IMR-90 (cell line): ENCODE data around the gene SYCP1. TPM values are rescaled to one million over a fixed set of nuclear protein-coding genes. Genes with fewer than 3 reads are reported as not detected.

Experiments
- ATAC-seq: fragments of 200-7000 bp; cut with Tn5 transposase; 2 replicates; pipeline ENCODE4 v1.9.1; 2020; ENCODE audit warnings: low read depth, mild to moderate bottlenecking, moderate library complexity
- BruUV-seq: library from RNA; stranded (reverse); fragments of 400-500 nt; replicated peaks from 2 replicates; lab custom pipeline; 2021; lab: Mats Ljungman, UMichigan
- CTCF ChIA-PET: fragments of 300-600 bp; formaldehyde crosslinking; extraction: SDS; loops from one replicate; lab custom pipeline; 2021; ENCODE audit warnings: antibody characterized with exemption; lab: Yijun Ruan, JAX
- POLR2A ChIA-PET: fragments of 300-600 bp; sonication (Branson Sonifier 250); formaldehyde crosslinking; loops from one replicate; lab custom pipeline; 2022; ENCODE audit warnings: antibody characterized with exemption; ENCODE audit not compliant: unreplicated experiment; lab: Charles Lee
- DNase-seq: peaks from one replicate; pipeline ENCODE4 v3.0.0; 2013
- H2AFZ ChIP-seq: replicated peaks from 2 replicates; pipeline ENCODE3; 2013; ENCODE audit warnings: low read length, mild to moderate bottlenecking; ENCODE audit not compliant: poor library complexity
- H2AK5ac ChIP-seq: 2 replicates; pipeline ENCODE4 v1.6.1; 2013; ENCODE audit warnings: low read depth, low read length, inconsistent platforms
- H2AK9ac ChIP-seq: replicated peaks from 2 replicates; pipeline ENCODE3; 2013; ENCODE audit warnings: mild to moderate bottlenecking, low read depth, low read length, moderate library complexity; ENCODE audit not compliant: poor library complexity
- H2BK120ac ChIP-seq: 2 replicates; pipeline ENCODE4 v1.6.1; 2013; ENCODE audit warnings: low read depth, low read length, inconsistent platforms
- H2BK15ac ChIP-seq: 3 replicates; pipeline ENCODE4 v1.6.1; 2013; ENCODE audit warnings: low read depth, low read length, inconsistent platforms
- H2BK20ac ChIP-seq: 2 replicates; pipeline ENCODE4 v1.6.1; 2013; ENCODE audit warnings: low read depth, mild to moderate bottlenecking, inconsistent platforms, low read length, moderate library complexity
- H2BK5ac ChIP-seq: 2 replicates; pipeline ENCODE4 v1.6.1; 2013; ENCODE audit warnings: mild to moderate bottlenecking, low read depth, low read length, inconsistent platforms; ENCODE audit not compliant: poor library complexity, severe bottlenecking
- H3K14ac ChIP-seq: replicated peaks from 2 replicates; pipeline ENCODE4 v1.6.1; 2013; ENCODE audit warnings: low read depth, low read length, inconsistent platforms
- H3K18ac ChIP-seq: 2 replicates; pipeline ENCODE4 v1.6.1; 2013; ENCODE audit warnings: low read depth, low read length, control low read depth
- H3K23ac ChIP-seq: 2 replicates; pipeline ENCODE4 v1.6.1; 2013; ENCODE audit warnings: low read depth, low read length, inconsistent platforms
- H3K27ac ChIP-seq: 2 replicates; pipeline ENCODE4 v1.5.1; 2013; ENCODE audit warnings: mild to moderate bottlenecking, control low read depth, low read length; ENCODE audit not compliant: insufficient read depth
- H3K27me3 ChIP-seq: 2 replicates; pipeline ENCODE4 v1.6.1; 2013; ENCODE audit warnings: low read length; ENCODE audit not compliant: control insufficient read depth, insufficient read depth
- H3K36me3 ChIP-seq: 2 replicates; pipeline ENCODE4 v1.6.1; 2013; ENCODE audit warnings: low read length, mixed read lengths; ENCODE audit not compliant: control insufficient read depth, insufficient read depth
- H3K4ac ChIP-seq: 2 replicates; pipeline ENCODE4 v1.6.1; 2013; ENCODE audit warnings: low read depth, low read length, inconsistent platforms
- H3K4me1 ChIP-seq: 2 replicates; pipeline ENCODE4 v1.6.1; 2013; ENCODE audit warnings: low read length, mixed read lengths; ENCODE audit not compliant: control insufficient read depth, insufficient read depth
- H3K4me2 ChIP-seq: 2 replicates; pipeline ENCODE4 v1.6.1; 2013; ENCODE audit warnings: low read depth, mild to moderate bottlenecking, control low read depth, low read length, moderate library complexity
- H3K4me3 ChIP-seq: 2 replicates; pipeline ENCODE4 v1.5.1; 2013; ENCODE audit warnings: low read depth, mild to moderate bottlenecking, control low read depth, low read length, moderate library complexity; ENCODE audit not compliant: insufficient read depth
- H3K56ac ChIP-seq: 2 replicates; pipeline ENCODE4 v1.6.1; 2013; ENCODE audit warnings: low read length, inconsistent platforms; ENCODE audit not compliant: insufficient read depth; ENCODE audit errors: extremely low read depth
- H3K79me1 ChIP-seq, 2 experiments: 2 replicates each; pipeline ENCODE4 v1.6.1; 2013; ENCODE audit warnings: low read length in 2 of 2, inconsistent platforms in 1 of 2, low read depth in 1 of 2
- H3K9ac ChIP-seq: 2 replicates; pipeline ENCODE4 v1.6.1; 2013; ENCODE audit warnings: low read depth, low read length, control low read depth
- H3K9me1 ChIP-seq: 2 replicates; pipeline ENCODE4 v1.6.1; 2013; ENCODE audit warnings: low read length, inconsistent platforms; ENCODE audit not compliant: insufficient read depth
- H3K9me3 ChIP-seq: 2 replicates; pipeline ENCODE4 v1.6.1; 2013; ENCODE audit warnings: low read length; ENCODE audit not compliant: control insufficient read depth, insufficient read depth
- H4K20me1 ChIP-seq: 2 replicates; pipeline ENCODE4 v1.6.1; 2013; ENCODE audit warnings: low read length, inconsistent platforms; ENCODE audit not compliant: insufficient read depth
- H4K5ac ChIP-seq: 2 replicates; pipeline ENCODE4 v1.6.1; 2013; ENCODE audit warnings: mild to moderate bottlenecking, low read depth, low read length, control low read depth
- H4K8ac ChIP-seq, 2 experiments: 2 replicates each; pipeline ENCODE4 v1.6.1; 2013; ENCODE audit warnings: low read depth in 2 of 2, low read length in 2 of 2, control low read depth in 1 of 2, inconsistent platforms in 1 of 2
- H4K91ac ChIP-seq: 2 replicates; pipeline ENCODE4 v1.6.1; 2013; ENCODE audit warnings: low read depth, low read length, inconsistent platforms; ENCODE audit not compliant: insufficient read depth
- CEBPB ChIP-seq: IDR thresholded peaks from 2 replicates; pipeline ENCODE4 v1.6.1; 2012; ENCODE audit warnings: low read depth, low read length, improper control_type of control experiment
- FOS ChIP-seq: fragments of 150-350 bp; IDR thresholded peaks from 2 replicates; pipeline ENCODE4 v1.6.1; 2016; ENCODE audit warnings: low read depth, low read length
- MAFK ChIP-seq: IDR thresholded peaks from 2 replicates; pipeline ENCODE4 v1.6.1; 2012; ENCODE audit warnings: low read depth, low read length, improper control_type of control experiment
- MAZ ChIP-seq: IDR thresholded peaks from 2 replicates; pipeline ENCODE4 v1.6.1; 2012; ENCODE audit warnings: low read depth, mild to moderate bottlenecking, low read length, improper control_type of control experiment, moderate library complexity, borderline replicate concordance
- MXI1 ChIP-seq: IDR thresholded peaks from 2 replicates; pipeline ENCODE4 v1.6.1; 2012; ENCODE audit warnings: low read depth, mild to moderate bottlenecking, low read length, moderate library complexity, borderline replicate concordance
- NFE2L2 ChIP-seq: fragments of 150-350 bp; IDR thresholded peaks from 2 replicates; pipeline ENCODE4 v1.6.1; 2016; ENCODE audit warnings: low read depth, mild to moderate bottlenecking, low read length
- POLR2A ChIP-seq: IDR thresholded peaks from 2 replicates; pipeline ENCODE4 v1.6.1; 2012; ENCODE audit warnings: mild to moderate bottlenecking, low read depth, low read length
- RFX5 ChIP-seq: IDR thresholded peaks from 2 replicates; pipeline ENCODE4 v1.8.0; 2012; ENCODE audit warnings: low read depth, mild to moderate bottlenecking, low read length, moderate library complexity
- SMC3 ChIP-seq: fragments of 150-350 bp; IDR thresholded peaks from 2 replicates; pipeline ENCODE4 v1.6.1; 2016; ENCODE audit warnings: low read depth, mild to moderate bottlenecking, antibody characterized with exemption, low read length, moderate library complexity
- USF2 ChIP-seq: fragments of 150-350 bp; IDR thresholded peaks from 2 replicates; pipeline ENCODE4 v1.6.1; 2017; ENCODE audit warnings: mild to moderate bottlenecking, antibody characterized with exemption, low read length, low read depth
- WGBS, 2 experiments: methylation state at CpG; one replicate each; pipeline versions ENCODE4 v1.1.5 to v1.1.7; 2013; ENCODE audit warnings: missing lambda C conversion rate in 2 of 2; ENCODE audit not compliant: insufficient read length in 1 of 2; ENCODE audit errors: extremely low coverage in 2 of 2; 5-methylcytosine and 5-hydroxymethylcytosine counted together
- dilution Hi-C: fragments of 300-500 bp; cut with HindIII; formaldehyde crosslinking; loops from one replicate; pipeline ENCODE4 v1.14.3; 2018; ENCODE audit warnings: low sequenced_read_pairs; ENCODE audit not compliant: unreplicated experiment
- in situ Hi-C: fragments of 300-500 bp; cut with MboI; formaldehyde crosslinking; loops from 3 replicates; pipeline ENCODE4 v1.14.3; 2019; ENCODE audit warnings: low sequenced_read_pairs, inconsistent platforms, mixed read lengths
- intact Hi-C: fragments of 100-400 bp; cut with micrococcal nuclease; formaldehyde crosslinking; loops from 2 replicates; pipeline ENCODE4 v1.10.0; 2022
- polyA plus RNA-seq, 3 experiments: library from polyadenylated mRNA; depleted of rRNA; stranded (reverse); fragments of >200 nt; gene quantifications; 2 replicates each; pipeline ENCODE4 v1.2.3, GENCODE V29; 2012; ENCODE audit warnings: low replicate concordance in 1 of 3
- total RNA-seq: library from RNA; depleted of rRNA; stranded (reverse); fragments of >200 nt; gene quantifications from 2 replicates; pipeline ENCODE4 v1.2.3, GENCODE V29; 2012
- TF ChIP-seq, protein P1 (sequence below): fragments of 150-350 bp; IDR thresholded peaks from 2 replicates; pipeline ENCODE4 v1.6.1; 2016; ENCODE audit warnings: low read depth, mild to moderate bottlenecking, low read length, moderate library complexity, borderline replicate concordance

The SYCP1 gene
- total and polyA plus RNA-seq, 2 of the 4 experiments (the other 2 are of a cell fraction), result not detected

- Histone ChIP-seq H4K8ac (no peak overlapping the region), H2BK15ac (no peak overlapping the region), H3K79me1 (no peaks in the 10 kb centered on the region), H4K20me1 (no peaks in the 10 kb centered on the region), H2AK9ac (no peak overlapping the region), H3K36me3 (no peaks in the 10 kb centered on the region), H3K4me2 (no peak overlapping the region), H4K91ac (no peak overlapping the region), H3K4ac (no peak overlapping the region), H3K23ac (no peak overlapping the region), H3K56ac (no peak overlapping the region), H3K4me3 (no peak overlapping the region), H3K9me1 (no peaks in the 10 kb centered on the region), H2AFZ (no peak overlapping the region), H3K27ac (no peak overlapping the region), H3K14ac (no peak overlapping the region), H2AK5ac (no peak overlapping the region), H2BK20ac (no peak overlapping the region), H3K27me3 (no peaks in the 10 kb centered on the region), H3K9me3 (no peaks in the 10 kb centered on the region), H3K9ac (no peak overlapping the region), H3K18ac (no peak overlapping the region), H4K5ac (no peak overlapping the region), H2BK5ac (no peak overlapping the region), H2BK120ac (no peak overlapping the region), H3K4me1 (no peaks in the 10 kb centered on the region)
- ATAC-seq (no peak), DNase-seq (no peak)
- TF ChIP-seq SMC3 (no peak), POLR2A (no peak), RFX5 (no peak), NFE2L2 (no peak), CEBPB (no peak), MXI1 (no peak), USF2 (no peak), MAZ (no peak), FOS (no peak), MAFK (no peak)
- TF ChIP-seq, protein P1, sequence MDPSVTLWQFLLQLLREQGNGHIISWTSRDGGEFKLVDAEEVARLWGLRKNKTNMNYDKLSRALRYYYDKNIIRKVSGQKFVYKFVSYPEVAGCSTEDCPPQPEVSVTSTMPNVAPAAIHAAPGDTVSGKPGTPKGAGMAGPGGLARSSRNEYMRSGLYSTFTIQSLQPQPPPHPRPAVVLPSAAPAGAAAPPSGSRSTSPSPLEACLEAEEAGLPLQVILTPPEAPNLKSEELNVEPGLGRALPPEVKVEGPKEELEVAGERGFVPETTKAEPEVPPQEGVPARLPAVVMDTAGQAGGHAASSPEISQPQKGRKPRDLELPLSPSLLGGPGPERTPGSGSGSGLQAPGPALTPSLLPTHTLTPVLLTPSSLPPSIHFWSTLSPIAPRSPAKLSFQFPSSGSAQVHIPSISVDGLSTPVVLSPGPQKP, result no peak
- CTCF ChIA-PET, result no interaction called here
- POLR2A ChIA-PET, result no interaction called here
- no CpG with 5 or more reads among the region's 1 CpG for WGBS, 2 experiments
- no TSS peak for BruUV-seq
- dilution Hi-C loops, result no loop called here
- in situ Hi-C loops, result no loop called here
- intact Hi-C loops, result no loop called here
Observed at GRCh38 chr1:115012006-115012405, 157.3 kb downstream of the SYCP1 start.
